ENCODE data around the gene PTPRF. TPM values are rescaled to one million over a fixed set of nuclear protein-coding genes. Genes with fewer than 3 reads are reported as not detected.

The PTPRF gene
- total RNA-seq, 2 experiments from 2014 or later: 2.1 to 2.4 TPM

- POLR2A ChIA-PET: interaction anchor here (0.5 kb wide), 1 partner anchor 536 kb away, joined by 3 read pairs; no protein-coding TSS in a partner anchor
- DNase-seq: no peak
- Mint-ChIP-seq H3K27ac (no peak overlapping the region), H3K36me3 (ENCODE audit: low read depth) (no peaks in the 10 kb centered on the region), H3K4me1 (no peaks in the 10 kb centered on the region), H3K27me3 (no peaks in the 10 kb centered on the region), H3K4me3 (no peak overlapping the region), H3K9me3 (no peaks in the 10 kb centered on the region)
- CTCF ChIA-PET: no interaction called here
These were observed 88.7 kb downstream of the PTPRF start for GRCh38 chr1:43619314-43619790.

GRCh38 chr1:43619996-43620920 lies 89.6 kb downstream of the PTPRF start:
- Mint-ChIP-seq H3K27ac (no peak overlapping the region), H3K36me3 (ENCODE audit: low read depth) (no peaks in the 10 kb centered on the region), H3K27me3 (no peaks in the 10 kb centered on the region), H3K4me3 (no peak overlapping the region), H3K9me3 (no peaks in the 10 kb centered on the region), H3K4me1 (no peaks in the 10 kb centered on the region)
- ChIA-PET CTCF (interaction anchor here (0.9 kb wide), 1 partner anchor 29 kb away, joined by 3 read pairs; the partner anchor contains the start of gene KDM4A), POLR2A (no interaction called here)
- DNase-seq: no peak

GRCh38 chr1:43620956-43621355 lies 90.3 kb downstream of the PTPRF start:
- ChIA-PET POLR2A (no interaction called here), CTCF (no interaction called here)
- no peak overlapping the region for H3K4me3 Mint-ChIP-seq
- no peak for DNase-seq
- H3K27ac Mint-ChIP-seq: no peak overlapping the region
- H3K9me3 Mint-ChIP-seq: no peaks in the 10 kb centered on the region
- H3K4me1 Mint-ChIP-seq: no peaks in the 10 kb centered on the region
- H3K27me3 Mint-ChIP-seq: no peaks in the 10 kb centered on the region
- H3K36me3 Mint-ChIP-seq (ENCODE audit: low read depth): no peaks in the 10 kb centered on the region

- ChIA-PET POLR2A (no interaction called here), CTCF (interaction anchor here (0.6 kb wide), 1 partner anchor 290 kb away, joined by 3 read pairs; no protein-coding TSS in a partner anchor)
- no peak overlapping the region for H3K4me3 Mint-ChIP-seq
- no peaks in the 10 kb centered on the region for H3K27me3 Mint-ChIP-seq
- no peaks in the 10 kb centered on the region for H3K9me3 Mint-ChIP-seq
- no peak overlapping the region for H3K27ac Mint-ChIP-seq
- no peaks in the 10 kb centered on the region for H3K4me1 Mint-ChIP-seq
- H3K36me3 Mint-ChIP-seq (ENCODE audit: low read depth): no peaks in the 10 kb centered on the region
- DNase-seq: no peak
These were observed 90.7 kb downstream of the PTPRF start for GRCh38 chr1:43621386-43621785.

- POLR2A ChIA-PET: no interaction called here
These were observed 91.2 kb downstream of the PTPRF start for GRCh38 chr1:43621861-43622260.

GRCh38 chr1:43622471-43622870 lies 91.8 kb downstream of the PTPRF start:
- POLR2A ChIA-PET: interaction anchor here (1.7 kb wide), 1 partner anchor 28 kb away, joined by 4 read pairs; the partner anchor contains the start of gene KDM4A
- CTCF ChIA-PET: no interaction called here
- no peaks in the 10 kb centered on the region for H3K4me1 Mint-ChIP-seq
- DNase-seq: no peak
- no peak overlapping the region for H3K4me3 Mint-ChIP-seq
- H3K36me3 Mint-ChIP-seq (ENCODE audit: low read depth): no peaks in the 10 kb centered on the region
- H3K27me3 Mint-ChIP-seq: no peaks in the 10 kb centered on the region
- no peaks in the 10 kb centered on the region for H3K9me3 Mint-ChIP-seq
- H3K27ac Mint-ChIP-seq: no peak overlapping the region

More at GRCh38 chr1:43621861-43622260, 91.2 kb downstream of the PTPRF start:
- no peak overlapping the region for H3K27ac Mint-ChIP-seq
- DNase-seq: no peak
- no peaks in the 10 kb centered on the region for H3K27me3 Mint-ChIP-seq
- no peaks in the 10 kb centered on the region for H3K4me1 Mint-ChIP-seq
- CTCF ChIA-PET: interaction anchor here (0.6 kb wide), 1 partner anchor 289 kb away, joined by 3 read pairs; no protein-coding TSS in a partner anchor
- no peak overlapping the region for H3K4me3 Mint-ChIP-seq
- no peaks in the 10 kb centered on the region for H3K36me3 Mint-ChIP-seq (ENCODE audit: low read depth)
- H3K9me3 Mint-ChIP-seq: no peaks in the 10 kb centered on the region

- H3K4me3 Mint-ChIP-seq: no peak overlapping the region
- CTCF ChIA-PET: no interaction called here
- no peak for DNase-seq
- no peaks in the 10 kb centered on the region for H3K9me3 Mint-ChIP-seq
- H3K27me3 Mint-ChIP-seq: no peaks in the 10 kb centered on the region
- H3K27ac Mint-ChIP-seq: no peak overlapping the region
- H3K36me3 Mint-ChIP-seq (ENCODE audit: low read depth): no peaks in the 10 kb centered on the region
- no peaks in the 10 kb centered on the region for H3K4me1 Mint-ChIP-seq
- POLR2A ChIA-PET: interaction anchor here (1.7 kb wide), 1 partner anchor 27 kb away, joined by 4 read pairs; the partner anchor contains the start of gene KDM4A
These were observed 92.5 kb downstream of the PTPRF start for GRCh38 chr1:43622901-43623780.

GRCh38 chr1:43625063-43625780 lies 94.5 kb downstream of the PTPRF start:
- no peaks in the 10 kb centered on the region for H3K36me3 Mint-ChIP-seq (ENCODE audit: low read depth)
- H3K27me3 Mint-ChIP-seq: peaks cover 1% of the 10 kb centered on the region
- no peak overlapping the region for H3K4me3 Mint-ChIP-seq
- H3K4me1 Mint-ChIP-seq: no peaks in the 10 kb centered on the region
- DNase-seq: no peak
- no peaks in the 10 kb centered on the region for H3K9me3 Mint-ChIP-seq
- H3K27ac Mint-ChIP-seq: no peak overlapping the region
- ChIA-PET POLR2A (no interaction called here), CTCF (no interaction called here)

- Mint-ChIP-seq H3K4me1 (no peaks in the 10 kb centered on the region), H3K9me3 (no peaks in the 10 kb centered on the region), H3K4me3 (no peak overlapping the region), H3K36me3 (ENCODE audit: low read depth) (no peaks in the 10 kb centered on the region), H3K27ac (no peak overlapping the region), H3K27me3 (peaks cover 6% of the 10 kb centered on the region)
- DNase-seq: no peak
- ChIA-PET POLR2A (no interaction called here), CTCF (no interaction called here)
These were observed 101.5 kb downstream of the PTPRF start for GRCh38 chr1:43632135-43632670.

- H3K4me1 Mint-ChIP-seq: no peaks in the 10 kb centered on the region
- ChIA-PET CTCF (no interaction called here), POLR2A (interaction anchor here (2.1 kb wide), 1 partner anchor 15 kb away, joined by 8 read pairs; the partner anchor contains the start of gene KDM4A)
- no peaks in the 10 kb centered on the region for H3K9me3 Mint-ChIP-seq
- no peak for DNase-seq
- no peak overlapping the region for H3K4me3 Mint-ChIP-seq
- H3K27me3 Mint-ChIP-seq: peaks cover 6% of the 10 kb centered on the region
- no peaks in the 10 kb centered on the region for H3K36me3 Mint-ChIP-seq (ENCODE audit: low read depth)
- H3K27ac Mint-ChIP-seq: no peak overlapping the region
These were observed 104.0 kb downstream of the PTPRF start for GRCh38 chr1:43634721-43635120.

- Mint-ChIP-seq H3K4me3 (no peak overlapping the region), H3K36me3 (ENCODE audit: low read depth) (no peaks in the 10 kb centered on the region), H3K9me3 (no peaks in the 10 kb centered on the region), H3K27me3 (peaks cover 5% of the 10 kb centered on the region), H3K4me1 (no peaks in the 10 kb centered on the region), H3K27ac (no peak overlapping the region)
- ChIA-PET CTCF (no interaction called here), POLR2A (interaction anchor here (2.1 kb wide), 1 partner anchor 13 kb away, joined by 8 read pairs; the partner anchor contains the start of gene KDM4A)
- no peak for DNase-seq
These were observed 105.4 kb downstream of the PTPRF start for GRCh38 chr1:43636006-43636641.

GRCh38 chr1:43637267-43637666 lies 106.6 kb downstream of the PTPRF start:
- CTCF ChIA-PET: no interaction called here
- H3K36me3 Mint-ChIP-seq (ENCODE audit: low read depth): no peaks in the 10 kb centered on the region
- H3K27ac Mint-ChIP-seq: no peak overlapping the region
- POLR2A ChIA-PET: no interaction called here
- H3K9me3 Mint-ChIP-seq: no peaks in the 10 kb centered on the region
- H3K4me3 Mint-ChIP-seq: no peak overlapping the region
- peaks cover 5% of the 10 kb centered on the region for H3K27me3 Mint-ChIP-seq
- no peaks in the 10 kb centered on the region for H3K4me1 Mint-ChIP-seq
- DNase-seq: no peak

Data from activated CD4-positive, alpha-beta memory T cell treated with anti-CD3 and anti-CD28 coated beads, Interleukin-2, amount 10 ng/mL, durations not matched to agents 7 days and 5 days (primary cell).